CD4-positive, alpha-beta T cell treated with Interleukin-15 for 1 hour (primary cell): ENCODE data around the gene ANKH.

Experiments used
- DNase-seq: peaks from one replicate; pipeline ENCODE4 v3.0.0-alpha.2; 2020

Gene ANKH

DNA sequence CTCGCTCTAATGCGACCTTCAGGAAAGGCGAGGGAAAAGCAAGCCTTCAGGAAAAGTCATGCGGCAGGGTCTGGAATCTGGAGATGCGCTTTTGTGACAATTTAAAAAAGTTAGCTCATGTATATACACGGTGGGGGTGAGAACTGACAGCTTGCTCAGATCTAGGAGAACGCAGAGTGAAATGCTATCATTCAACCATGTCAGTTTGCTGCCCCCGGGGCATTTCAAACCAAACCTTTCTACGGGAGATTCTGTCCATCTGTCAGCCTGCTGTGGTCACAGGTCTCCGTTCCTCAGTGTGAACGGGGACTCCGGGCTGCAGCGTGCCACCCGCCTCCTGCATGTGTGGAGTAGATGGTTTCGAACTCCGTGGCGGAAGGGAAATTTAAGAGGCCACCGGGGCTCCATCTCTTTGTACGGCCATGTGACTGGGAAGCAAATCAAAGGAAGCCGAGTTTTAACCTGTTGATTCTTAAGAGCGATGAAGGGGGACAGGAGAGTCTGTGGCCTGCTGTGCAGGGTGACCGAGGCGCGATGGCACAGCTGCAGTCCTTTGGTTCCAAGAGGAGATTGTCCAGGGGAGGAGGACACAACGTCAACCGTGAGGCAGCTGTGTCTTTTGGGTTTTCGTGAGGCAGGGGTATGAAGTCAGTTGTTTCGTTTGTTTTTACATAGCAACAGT lies 161.1 kb downstream of the ANKH start:
- no peak for DNase-seq

DNA sequence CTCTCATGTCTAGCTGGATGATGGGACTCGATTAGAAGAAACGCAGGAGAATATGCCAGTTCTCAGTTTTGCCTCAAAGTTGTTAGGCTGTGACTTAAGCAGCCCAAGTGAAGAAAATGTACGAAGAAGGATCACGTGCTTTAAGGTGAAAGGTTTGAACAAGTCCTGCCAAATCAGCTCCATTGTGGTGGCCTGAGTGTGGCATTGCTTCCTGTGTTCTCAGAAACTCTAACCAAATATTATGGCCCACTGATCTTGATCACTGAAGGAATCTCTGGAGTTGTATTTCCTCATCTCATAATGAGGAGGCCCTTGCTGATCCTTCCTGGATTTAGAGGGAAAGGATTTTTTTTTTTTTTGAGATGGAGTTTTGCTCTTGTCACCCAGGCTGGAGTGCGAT lies 163.0 kb downstream of the ANKH start:
- DNase-seq: no peak

DNA sequence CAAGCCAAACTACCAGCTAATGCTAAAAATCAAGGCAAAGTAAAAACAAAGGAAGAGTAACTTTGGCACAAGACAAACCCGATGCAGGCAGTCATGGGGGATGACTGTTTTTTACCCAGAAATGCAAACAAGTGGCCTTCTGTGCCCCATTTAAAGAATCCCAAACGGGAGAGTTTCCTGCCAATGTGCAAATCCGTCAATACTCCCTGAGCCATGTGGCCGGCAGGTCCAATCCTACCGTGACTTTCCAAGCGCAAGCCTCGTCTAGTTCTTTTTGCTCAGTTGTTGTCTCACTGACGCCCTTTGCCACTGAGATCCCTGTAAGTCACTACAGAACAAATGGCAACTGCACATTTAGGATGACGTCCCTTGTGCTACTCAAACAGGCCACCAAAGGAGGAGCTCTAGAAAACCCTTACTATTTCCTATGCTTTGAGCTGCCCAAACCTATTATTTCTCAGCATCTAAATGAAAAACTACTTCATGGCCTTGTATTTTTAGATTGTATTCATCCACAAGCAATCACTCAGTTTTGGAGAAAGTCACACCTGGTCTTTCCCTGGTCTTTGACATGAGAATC lies 163.7 kb downstream of the ANKH start:
- DNase-seq: no peak

DNA sequence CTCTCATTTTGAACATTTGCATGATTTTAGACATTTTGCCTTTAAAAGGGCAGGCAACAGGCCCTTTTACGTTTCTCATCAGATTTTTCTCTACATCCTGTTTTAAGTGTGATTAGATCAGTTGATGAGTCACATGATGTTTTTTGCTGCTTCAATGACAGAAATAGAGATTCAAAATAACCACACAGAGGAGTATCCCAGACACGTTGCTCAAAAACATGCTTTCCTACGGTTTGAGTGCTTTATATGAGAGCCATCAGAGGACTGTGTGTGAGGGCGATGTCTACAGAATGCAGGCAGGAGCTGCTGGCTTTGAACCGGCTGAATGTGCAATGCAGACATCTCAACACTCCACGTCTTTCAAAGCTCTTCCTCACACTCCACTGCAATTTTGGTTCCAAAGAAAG lies 165.0 kb downstream of the ANKH start:
- DNase-seq: peak; percentile 36

- DNase-seq: no peak
Observed at GRCh38 chr5:14705556-14705955, 166.0 kb downstream of the ANKH start.

- DNase-seq: no peak
Observed at GRCh38 chr5:14702238-14702839, 169.2 kb downstream of the ANKH start.

DNA sequence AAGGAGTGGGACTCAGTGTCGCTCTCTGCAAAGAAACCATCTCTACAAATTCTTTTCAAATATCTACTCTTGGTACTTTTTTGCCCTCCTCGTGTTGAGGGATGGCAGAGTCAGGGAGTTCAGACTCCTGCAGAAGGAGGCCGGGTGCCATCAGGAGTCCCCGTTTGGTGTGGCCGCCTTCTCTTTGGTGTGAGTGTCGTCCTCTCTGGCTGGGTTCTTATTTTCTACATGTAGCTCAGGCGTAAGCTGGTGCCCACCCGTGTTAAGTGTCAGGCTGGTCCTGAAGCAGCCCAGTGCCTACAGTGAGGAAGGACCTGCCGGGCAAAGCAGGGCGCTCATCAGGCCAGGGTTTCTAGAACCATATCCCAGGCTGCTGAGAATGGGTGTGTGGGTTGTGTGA lies 170.0 kb downstream of the ANKH start:
- DNase-seq: no peak

DNA sequence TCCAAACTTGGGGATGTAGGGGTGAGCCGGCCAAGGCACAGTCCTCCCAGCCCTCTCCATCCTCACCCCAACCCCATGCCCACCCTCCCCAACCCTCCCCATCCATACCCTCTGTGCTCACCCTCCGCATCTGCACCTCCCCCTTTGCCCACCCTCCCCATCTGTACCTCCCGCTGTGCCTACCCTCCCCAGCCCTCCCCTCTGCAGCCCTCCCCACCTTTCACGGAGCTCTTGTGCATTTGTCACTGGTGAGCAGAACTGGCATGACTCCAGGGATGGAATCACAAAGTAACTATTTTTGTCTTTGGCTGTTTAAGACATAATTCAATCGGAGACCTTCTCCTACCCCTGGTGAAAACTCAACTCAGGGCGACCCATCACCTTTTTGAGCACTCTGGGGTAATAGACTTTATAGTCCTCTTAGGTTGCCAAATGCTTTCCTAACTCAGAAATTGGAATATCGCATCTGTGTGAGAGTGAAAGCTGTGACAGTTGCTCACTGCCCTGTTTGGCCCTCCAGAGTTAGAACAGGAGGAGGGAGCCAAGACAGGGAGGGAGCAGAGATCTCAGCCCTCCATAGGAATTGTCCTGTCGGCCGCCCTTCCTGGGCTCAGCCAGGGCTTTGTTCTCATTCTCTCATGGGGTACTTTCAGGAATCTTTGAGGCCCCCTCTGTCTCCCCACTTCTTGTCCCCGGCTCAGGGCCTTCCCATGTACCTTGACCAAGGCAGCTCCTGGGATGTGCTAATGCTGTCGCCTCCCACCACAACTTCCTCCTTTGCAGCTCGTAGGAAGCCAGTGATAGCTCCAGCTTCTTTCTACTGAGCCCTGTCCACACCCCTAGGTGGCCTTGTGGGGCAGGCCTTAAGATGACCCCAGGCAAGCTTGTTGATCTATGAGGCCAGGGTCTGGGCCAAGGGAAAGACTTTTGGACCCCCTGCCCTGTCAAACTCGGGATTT lies 170.8 kb downstream of the ANKH start:
- no peak for DNase-seq

DNA sequence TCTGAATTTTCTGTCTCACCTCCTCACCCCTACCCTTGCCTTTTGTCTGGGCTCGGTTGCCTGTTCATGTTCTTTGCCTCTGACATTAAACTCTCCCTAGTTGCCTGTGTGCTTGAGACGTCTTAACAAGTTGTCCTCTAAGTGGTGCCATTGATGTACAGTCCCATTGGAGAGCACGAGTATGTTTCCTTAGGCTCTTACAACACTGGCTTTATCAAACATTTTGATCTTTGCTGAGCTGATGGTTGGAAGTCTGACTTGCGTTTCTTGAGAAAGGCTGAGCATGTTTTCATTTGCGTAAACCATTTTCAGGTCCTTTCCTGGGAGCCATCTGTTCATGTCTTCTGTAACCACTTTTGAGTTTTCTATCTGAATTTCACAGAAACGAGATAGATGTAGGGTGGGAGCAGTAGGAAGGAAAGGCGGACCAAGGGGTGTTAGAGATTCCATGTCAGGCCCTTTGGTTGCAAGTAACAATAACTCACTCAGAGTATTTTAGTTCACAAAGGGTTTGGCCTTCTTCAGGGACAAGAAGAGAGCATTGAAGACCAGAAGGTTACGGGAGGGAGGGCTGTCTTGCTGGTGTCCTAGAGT lies 171.7 kb downstream of the ANKH start:
- DNase-seq: no peak

DNA sequence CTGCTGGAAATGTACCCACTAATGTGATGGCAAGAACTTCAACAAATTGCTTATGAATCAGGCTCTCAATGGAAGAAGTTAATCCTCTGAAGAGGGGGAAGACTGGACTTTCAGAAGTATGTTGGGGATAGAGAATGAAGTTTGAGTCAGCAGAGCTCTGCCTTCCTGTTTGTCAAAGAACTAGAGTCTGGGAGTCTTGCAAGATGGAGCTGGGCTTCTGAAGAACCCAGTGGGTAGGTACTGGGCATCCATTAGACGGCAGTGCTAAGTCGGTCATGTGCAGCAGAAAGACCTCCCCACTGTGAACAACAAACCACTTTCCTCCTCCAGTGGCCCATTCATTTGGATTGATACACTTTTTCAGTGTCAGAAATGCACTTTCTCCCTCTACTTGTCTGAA lies 172.4 kb downstream of the ANKH start:
- no peak for DNase-seq

DNA sequence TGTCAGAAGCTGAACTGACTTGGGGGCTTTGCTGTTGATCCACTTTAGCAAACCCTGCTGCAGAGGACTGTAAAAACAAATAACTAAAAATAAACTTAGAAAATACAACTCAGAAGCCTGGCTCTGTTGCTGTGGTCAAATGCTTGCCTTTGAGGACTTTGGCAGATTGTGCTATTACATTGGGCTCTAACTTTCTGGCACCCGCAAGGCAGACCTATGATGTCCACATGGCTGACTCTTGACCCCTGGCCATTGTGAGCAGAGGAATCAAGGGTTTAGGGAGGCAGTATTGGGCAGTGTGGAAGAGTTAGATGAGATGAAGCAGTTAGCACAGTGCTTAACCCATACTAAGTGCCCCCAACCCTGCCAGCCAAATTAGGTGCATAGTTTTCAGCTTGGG lies 173.1 kb downstream of the ANKH start:
- no peak for DNase-seq

DNA sequence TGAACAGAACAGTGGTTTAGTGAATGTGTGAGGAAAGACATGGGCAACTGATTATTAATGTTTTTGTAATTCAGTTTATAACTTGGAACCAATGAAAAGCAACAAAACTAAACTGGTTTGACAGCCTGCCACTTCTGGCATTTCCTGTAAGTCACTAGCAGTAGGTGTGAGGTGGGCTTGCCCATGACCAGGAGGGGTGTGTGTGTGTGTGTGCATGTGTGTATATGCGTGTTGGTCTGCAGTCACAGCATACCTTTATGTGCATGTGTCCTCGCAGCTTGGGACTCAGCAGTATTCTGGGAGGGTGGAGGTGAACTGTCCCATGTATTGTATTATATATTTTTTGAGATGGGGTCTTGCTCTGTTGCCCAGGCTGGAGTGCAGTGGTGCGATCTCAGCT lies 174.7 kb downstream of the ANKH start:
- DNase-seq: no peak

GRCh38 chr5:14696057-14696456 lies 175.5 kb downstream of the ANKH start:
- DNase-seq: no peak

- no peak for DNase-seq
Observed at GRCh38 chr5:14695152-14695551, 176.4 kb downstream of the ANKH start.

DNA sequence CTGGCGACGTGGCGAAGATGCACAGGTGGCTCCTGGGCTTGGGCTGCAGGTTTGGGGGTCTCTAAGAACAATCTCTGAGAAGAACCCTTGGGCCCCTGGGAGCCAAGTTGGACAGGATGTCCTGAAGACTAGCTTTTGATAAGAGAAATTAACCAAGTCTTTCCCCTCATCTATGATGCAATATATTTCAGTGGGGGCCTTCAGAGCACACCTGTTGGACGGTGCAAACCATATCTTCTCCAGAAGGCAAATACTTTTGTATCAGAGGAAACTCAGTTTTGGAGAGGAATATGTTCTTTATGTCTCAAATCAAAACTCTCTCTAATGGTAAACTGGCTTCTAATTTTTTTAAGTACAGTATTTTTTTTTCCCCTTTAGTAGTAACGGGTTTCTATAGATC lies 178.5 kb downstream of the ANKH start:
- DNase-seq: no peak

DNA sequence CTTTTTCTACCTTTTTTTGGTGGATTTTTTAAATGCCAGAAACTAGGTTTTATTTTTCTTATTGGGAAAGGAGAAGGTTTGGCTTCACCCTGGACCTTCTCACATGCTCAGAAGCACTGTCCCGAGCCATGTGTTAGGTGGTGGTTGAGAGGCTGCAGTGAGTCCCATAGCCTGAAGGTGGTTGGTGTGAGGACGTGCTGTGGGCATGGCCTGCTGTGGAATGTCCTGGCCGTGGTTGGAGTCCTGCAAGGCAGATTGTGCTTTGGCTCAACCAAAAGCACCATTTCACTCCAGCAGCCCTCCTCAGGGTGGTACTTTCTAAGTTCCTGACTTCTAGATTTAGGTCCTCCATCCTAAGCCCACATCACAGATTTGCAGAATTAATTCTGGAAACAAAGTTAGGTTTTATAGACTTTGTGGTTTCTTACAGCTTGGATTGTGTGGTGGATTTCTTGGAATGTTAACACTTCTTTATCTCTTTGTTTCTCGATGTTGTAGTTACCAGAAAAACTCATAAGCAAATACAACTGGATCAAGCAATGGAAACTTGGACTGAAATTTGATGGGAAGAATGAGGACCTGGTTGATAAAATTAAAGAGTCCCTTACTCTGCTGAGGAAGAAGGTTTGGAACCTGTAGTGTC lies 184.4 kb downstream of the ANKH start:
- DNase-seq: no peak

GRCh38 chr5:14686517-14686916 lies 185.1 kb downstream of the ANKH start:
- no peak for DNase-seq

DNA sequence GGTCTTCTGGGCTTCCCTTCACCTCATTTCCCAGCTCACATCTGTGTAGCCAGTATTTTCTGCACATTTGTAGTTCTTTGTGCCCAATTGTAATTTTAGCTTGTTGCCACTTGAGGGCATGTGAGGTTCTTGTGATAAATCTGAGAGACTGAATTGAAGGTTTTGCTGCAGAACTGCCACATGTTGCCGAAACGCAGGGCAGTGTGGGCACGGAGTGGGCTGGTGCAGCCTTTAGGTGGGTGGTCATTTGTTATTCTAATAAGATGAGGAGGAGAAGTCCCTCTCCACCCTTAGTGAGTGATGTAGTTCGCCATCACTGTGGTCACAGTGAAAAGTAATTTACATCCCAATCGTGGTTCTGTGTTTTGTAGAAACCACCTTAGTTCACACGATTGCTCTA lies 185.8 kb downstream of the ANKH start:
- peak; percentile 36 for DNase-seq

GRCh38 chr5:14684757-14685156 lies 186.8 kb downstream of the ANKH start:
- DNase-seq: no peak

DNA sequence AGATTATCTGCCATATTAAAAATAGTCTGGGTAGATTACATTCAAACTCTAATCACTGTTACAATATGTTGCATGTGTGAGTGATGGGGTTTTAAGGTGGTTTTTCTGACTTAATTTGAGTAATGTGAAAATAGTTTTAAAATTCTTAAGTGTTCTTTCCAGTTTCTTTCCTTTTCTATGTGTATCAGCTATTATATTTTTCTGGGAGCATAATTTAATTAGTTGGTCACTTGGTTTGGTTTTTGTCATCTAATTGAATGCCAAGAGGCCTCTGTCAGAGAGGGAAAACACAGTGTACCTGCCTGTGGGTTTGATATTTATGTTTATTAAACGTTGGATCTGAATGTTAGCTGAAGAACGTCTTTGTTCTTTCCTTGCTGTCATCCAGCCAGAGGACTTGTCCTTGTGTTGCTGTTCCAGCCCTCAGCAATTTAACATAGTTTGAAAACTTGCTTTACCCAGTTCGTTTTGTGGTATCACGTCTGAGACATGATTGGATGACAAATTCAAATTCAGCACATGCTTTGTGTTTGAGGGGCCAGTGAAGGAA lies 187.6 kb downstream of the ANKH start:
- DNase-seq: no peak

DNA sequence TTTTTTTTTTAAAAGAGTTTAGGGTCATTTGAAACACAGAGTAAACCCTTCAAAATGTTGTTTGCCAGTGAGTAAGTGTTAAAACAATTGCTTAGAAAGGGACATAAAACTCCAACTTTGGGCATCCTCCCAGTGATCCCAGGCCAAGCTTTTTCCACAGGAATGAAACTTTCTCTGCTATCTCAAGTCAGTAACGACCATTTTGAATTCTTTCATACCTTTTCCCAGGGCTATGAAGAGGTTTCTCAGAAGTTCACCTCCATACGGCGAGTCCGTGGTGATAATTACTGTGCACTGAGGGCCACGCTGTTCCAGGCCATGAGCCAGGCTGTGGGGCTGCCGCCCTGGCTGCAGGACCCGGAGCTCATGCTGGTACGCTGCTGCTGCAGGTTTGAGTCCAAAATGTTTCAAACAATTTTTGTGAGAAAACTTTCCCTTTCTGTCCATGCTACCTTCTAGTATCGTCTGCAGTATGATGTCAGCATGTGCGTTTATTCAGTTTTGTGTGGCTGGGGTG lies 190.3 kb downstream of the ANKH start:
- DNase-seq: no peak

DNA sequence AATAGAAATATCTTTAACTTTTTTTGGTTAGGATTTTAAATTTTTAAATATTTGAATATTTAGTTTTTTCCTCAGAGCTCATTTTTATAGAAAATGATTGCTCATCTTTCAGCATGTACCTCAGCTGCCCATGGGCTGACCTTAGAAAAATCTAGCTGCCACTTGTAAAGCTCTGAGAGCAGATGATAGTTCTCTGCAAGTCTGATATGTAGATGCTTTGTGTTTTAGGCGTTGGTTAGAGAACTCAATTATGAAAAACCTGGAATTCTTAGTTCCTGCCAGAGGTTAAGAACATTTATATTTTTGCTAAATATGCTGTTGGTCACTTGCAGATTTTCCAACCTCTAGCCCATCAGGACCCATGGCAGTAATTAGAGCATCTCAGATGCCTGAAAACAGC lies 192.0 kb downstream of the ANKH start:
- no peak for DNase-seq
